GM23338 (cell line): ENCODE results near the gene ANTKMT. TPM values are rescaled to one million over a fixed set of nuclear protein-coding genes. Genes with fewer than 3 reads are reported as not detected.

Experiments used
- ATAC-seq: fragments of 200-7000 bp; cut with Tn5 transposase; 3 replicates; pipeline ENCODE4 v1.9.1; 2020
- DNase-seq: peaks from one replicate; pipeline ENCODE4 v3.0.0-alpha.2; 2015; ENCODE audit warnings: low spot score
- H2AFZ ChIP-seq: fragments of 200-600 bp; sonication (generic); 2 replicates; pipeline ENCODE4 v1.8.0; 2016; ENCODE audit warnings: antibody characterized with exemption, mild to moderate bottlenecking, moderate library complexity
- H3F3A ChIP-seq: fragments of 200-600 bp; sonication (generic); replicated peaks from 2 replicates; pipeline ENCODE4 v1.8.0; 2017; ENCODE audit warnings: antibody characterized with exemption, mixed run types, low read depth
- H3K27ac ChIP-seq: fragments of 200-600 bp; sonication (generic); 2 replicates; pipeline ENCODE4 v1.6.1; 2016; ENCODE audit warnings: low read depth
- H3K27me3 ChIP-seq: fragments of 200-600 bp; sonication (generic); 2 replicates; pipeline ENCODE4 v1.8.0; 2016; ENCODE audit warnings: mild to moderate bottlenecking, mixed run types, moderate library complexity; ENCODE audit not compliant: insufficient read depth
- H3K36me3 ChIP-seq: fragments of 200-600 bp; sonication (generic); 2 replicates; pipeline ENCODE4 v1.8.0; 2016; ENCODE audit warnings: mild to moderate bottlenecking; ENCODE audit not compliant: insufficient read depth
- H3K4me1 ChIP-seq: fragments of 200-600 bp; sonication (generic); 2 replicates; pipeline ENCODE4 v1.8.0; 2016; ENCODE audit warnings: mild to moderate bottlenecking, moderate library complexity; ENCODE audit not compliant: insufficient read depth
- H3K4me2 ChIP-seq: fragments of 200-600 bp; sonication (generic); 2 replicates; pipeline ENCODE4 v1.7.1; 2017; ENCODE audit warnings: mixed run types
- H3K4me3 ChIP-seq: fragments of 200-600 bp; sonication (generic); 2 replicates; pipeline ENCODE4 v1.6.1; 2016; ENCODE audit warnings: mixed run types
- H3K79me2 ChIP-seq: fragments of 200-600 bp; sonication (generic); replicated peaks from 2 replicates; pipeline ENCODE4 v1.8.0; 2017; ENCODE audit warnings: mild to moderate bottlenecking; ENCODE audit not compliant: insufficient read depth
- H3K9me2 ChIP-seq: fragments of 200-600 bp; sonication (generic); 2 replicates; pipeline ENCODE4 v1.8.0; 2017; ENCODE audit not compliant: insufficient read depth
- H4K20me1 ChIP-seq: fragments of 200-600 bp; sonication (generic); replicated peaks from 2 replicates; pipeline ENCODE4 v1.8.0; 2017; ENCODE audit warnings: mild to moderate bottlenecking; ENCODE audit not compliant: insufficient read depth
- H3K27ac Mint-ChIP-seq: 2 replicates; pipeline ENCODE4 v1.8.0; 2020; ENCODE audit warnings: inconsistent platforms, mild to moderate bottlenecking, moderate library complexity, mixed read lengths
- H3K27me3 Mint-ChIP-seq: 3 replicates; pipeline ENCODE4 v1.8.0; 2022; ENCODE audit warnings: low read depth, mild to moderate bottlenecking, moderate library complexity, mixed read lengths, inconsistent platforms; ENCODE audit not compliant: insufficient read depth, poor library complexity
- H3K36me3 Mint-ChIP-seq: 3 replicates; pipeline ENCODE4 v1.8.0; 2021; ENCODE audit warnings: low read depth, mild to moderate bottlenecking, inconsistent platforms, moderate library complexity, mixed read lengths
- H3K4me1 Mint-ChIP-seq: 3 replicates; pipeline ENCODE4 v1.8.0; 2020; ENCODE audit warnings: mild to moderate bottlenecking, inconsistent platforms, mixed read lengths
- H3K4me3 Mint-ChIP-seq: 3 replicates; pipeline ENCODE4 v1.8.0; 2021; ENCODE audit warnings: moderate library complexity, mild to moderate bottlenecking, inconsistent platforms, mixed read lengths
- H3K9me3 Mint-ChIP-seq: 3 replicates; pipeline ENCODE4 v1.8.0; 2020; ENCODE audit warnings: moderate library complexity, mild to moderate bottlenecking, inconsistent platforms, mixed read lengths
- CREB1 ChIP-seq: fragments of 250-450 bp; sonication (Bioruptor Pico); IDR thresholded peaks from 2 replicates; pipeline ENCODE4 v1.5.0; 2020; ENCODE audit warnings: low read depth, mild to moderate bottlenecking, moderate library complexity
- CTCF ChIP-seq, 2 experiments: fragments of 200-600 bp in 1 of 2; sonication (generic) in 1 of 2; conservative IDR thresholded peaks; 2 replicates each; pipeline versions ENCODE4 v1.5.1 to v1.6.1; 2016 to 2017; ENCODE audit warnings: antibody characterized with exemption in 2 of 2, low read depth in 2 of 2, mild to moderate bottlenecking in 2 of 2, moderate library complexity in 1 of 2
- ETS1 ChIP-seq: IDR thresholded peaks from 2 replicates; pipeline ENCODE4 v1.6.1; 2016; ENCODE audit warnings: antibody characterized with exemption
- EZH2 ChIP-seq: fragments of 200-600 bp; sonication (generic); IDR thresholded peaks from one replicate; pipeline ENCODE4 v1.8.0; 2017; ENCODE audit warnings: antibody characterized with exemption, mild to moderate bottlenecking, low read depth; ENCODE audit not compliant: unreplicated experiment
- EZH2phosphoT487 ChIP-seq: fragments of 200-600 bp; sonication (generic); IDR thresholded peaks from one replicate; pipeline ENCODE4 v1.8.1; 2018; ENCODE audit warnings: antibody characterized with exemption; ENCODE audit not compliant: unreplicated experiment
- JUNB ChIP-seq: IDR thresholded peaks from one replicate; pipeline ENCODE4 v1.6.1; 2016; ENCODE audit warnings: antibody characterized with exemption; ENCODE audit not compliant: unreplicated experiment
- NANOG ChIP-seq: IDR thresholded peaks from 2 replicates; pipeline ENCODE4 v1.6.1; 2016; ENCODE audit warnings: antibody characterized with exemption, borderline replicate concordance
- POLR2AphosphoS5 ChIP-seq: IDR thresholded peaks from 2 replicates; pipeline ENCODE4 v1.6.1; 2016; ENCODE audit warnings: antibody characterized with exemption, low read depth
- REST ChIP-seq: IDR thresholded peaks from one replicate; pipeline ENCODE4 v1.6.1; 2018; ENCODE audit warnings: antibody characterized with exemption; ENCODE audit not compliant: unreplicated experiment
- STAT1 ChIP-seq: IDR thresholded peaks from one replicate; pipeline ENCODE4 v1.6.1; 2016; ENCODE audit warnings: antibody characterized with exemption; ENCODE audit not compliant: unreplicated experiment
- ZNF114 ChIP-seq: fragments of 250-450 bp; sonication (Bioruptor Pico); IDR thresholded peaks from 2 replicates; pipeline ENCODE4 v1.5.0; 2020; ENCODE audit warnings: mild to moderate bottlenecking, moderate library complexity
- ZNF331 ChIP-seq: fragments of 250-450 bp; sonication (Bioruptor Pico); IDR thresholded peaks from 2 replicates; pipeline ENCODE4 v1.5.0; 2020; ENCODE audit warnings: low read depth, mild to moderate bottlenecking, moderate library complexity
- ZNF462 ChIP-seq: fragments of 250-450 bp; sonication (Bioruptor Pico); IDR thresholded peaks from 2 replicates; pipeline ENCODE4 v1.5.0; 2020; ENCODE audit warnings: mild to moderate bottlenecking, moderate library complexity
- polyA plus RNA-seq: library from polyadenylated mRNA; unstranded; fragments of >200 nt; fragmentation: Nextera tagmentation; extraction: Ambion mirVana; gene quantifications from 2 replicates; pipeline ENCODE4 v1.2.1, GENCODE V29; 2016
- total RNA-seq: library from RNA; depleted of rRNA; stranded (reverse); fragments of >200 nt; shearing (Covaris generic); gene quantifications from 2 replicates; pipeline ENCODE4 v1.2.3, GENCODE V29; 2014

The ANTKMT gene
- total and polyA plus RNA-seq, 2 experiments from 2014 or later: 23.8 to 37.2 TPM

- Histone ChIP-seq H3K79me2 (no peaks in the 10 kb centered on the region), H3K4me1 (no peaks in the 10 kb centered on the region), H2AFZ (no peak overlapping the region), H3F3A (peaks cover 15% of the 10 kb centered on the region), H4K20me1 (no peaks in the 10 kb centered on the region), H3K9me2 (no peaks in the 10 kb centered on the region), H3K4me2 (peak overlapping the region; percentile 85), H3K36me3 (no peaks in the 10 kb centered on the region), H3K27me3 (peaks cover 14% of the 10 kb centered on the region; the same call in 1 of the 2 replicates), H3K4me3 (peak overlapping the region; percentile 71), H3K27ac (no peak overlapping the region)
- peak; percentile 52 for DNase-seq
- Mint-ChIP-seq H3K4me3 (peak overlapping the region; percentile 69; the same call in 2 of the 3 replicates), H3K4me1 (no peaks in the 10 kb centered on the region), H3K9me3 (no peaks in the 10 kb centered on the region), H3K36me3 (peaks cover 11% of the 10 kb centered on the region; the same call in 2 of the 3 replicates), H3K27ac (no peak overlapping the region), H3K27me3 (peaks cover 18% of the 10 kb centered on the region)
- TF ChIP-seq ZNF114 (CRISPR knock-in tag): no peak
- no peak for TF ChIP-seq JUNB
- no peak for TF ChIP-seq REST
- TF ChIP-seq ZNF462 (CRISPR knock-in tag): no peak
- TF ChIP-seq POLR2AphosphoS5: no peak
- no peak for TF ChIP-seq ETS1
- no peak for TF ChIP-seq CREB1
- no peak for TF ChIP-seq STAT1
- no peak for TF ChIP-seq NANOG
- no peak for TF ChIP-seq EZH2phosphoT487
- no peak for TF ChIP-seq CTCF (conservative IDR thresholded peaks at IDR 0.05; ENCODE audit: low read depth in 2 of 2)
- TF ChIP-seq EZH2: no peak
- no peak for TF ChIP-seq ZNF331 (CRISPR knock-in tag)
- ATAC-seq: peak; percentile 7
Observed at GRCh38 chr16:728890-729744, 8.2 kb downstream of the ANTKMT start.
